IMR-90 (cell line): ENCODE data around the gene SLC19A1. TPM values are rescaled to one million over a fixed set of nuclear protein-coding genes. Genes with fewer than 3 reads are reported as not detected.

Source experiments
- ATAC-seq: fragments of 200-7000 bp; cut with Tn5 transposase; 2 replicates; pipeline ENCODE4 v1.9.1; 2020; ENCODE audit warnings: low read depth, mild to moderate bottlenecking, moderate library complexity
- BruUV-seq: library from RNA; stranded (reverse); fragments of 400-500 nt; replicated peaks from 2 replicates; lab custom pipeline; 2021; lab: Mats Ljungman, UMichigan
- CTCF ChIA-PET: fragments of 300-600 bp; formaldehyde crosslinking; extraction: SDS; loops from one replicate; lab custom pipeline; 2021; ENCODE audit warnings: antibody characterized with exemption; lab: Yijun Ruan, JAX
- POLR2A ChIA-PET: fragments of 300-600 bp; sonication (Branson Sonifier 250); formaldehyde crosslinking; loops from one replicate; lab custom pipeline; 2022; ENCODE audit warnings: antibody characterized with exemption; ENCODE audit not compliant: unreplicated experiment; lab: Charles Lee
- DNase-seq: peaks from one replicate; pipeline ENCODE4 v3.0.0; 2013
- H2AFZ ChIP-seq: replicated peaks from 2 replicates; pipeline ENCODE3; 2013; ENCODE audit warnings: low read length, mild to moderate bottlenecking; ENCODE audit not compliant: poor library complexity
- H2AK5ac ChIP-seq: 2 replicates; pipeline ENCODE4 v1.6.1; 2013; ENCODE audit warnings: low read depth, low read length, inconsistent platforms
- H2AK9ac ChIP-seq: replicated peaks from 2 replicates; pipeline ENCODE3; 2013; ENCODE audit warnings: mild to moderate bottlenecking, low read depth, low read length, moderate library complexity; ENCODE audit not compliant: poor library complexity
- H2BK120ac ChIP-seq: 2 replicates; pipeline ENCODE4 v1.6.1; 2013; ENCODE audit warnings: low read depth, low read length, inconsistent platforms
- H2BK15ac ChIP-seq: 3 replicates; pipeline ENCODE4 v1.6.1; 2013; ENCODE audit warnings: low read depth, low read length, inconsistent platforms
- H2BK20ac ChIP-seq: 2 replicates; pipeline ENCODE4 v1.6.1; 2013; ENCODE audit warnings: low read depth, mild to moderate bottlenecking, inconsistent platforms, low read length, moderate library complexity
- H2BK5ac ChIP-seq: 2 replicates; pipeline ENCODE4 v1.6.1; 2013; ENCODE audit warnings: mild to moderate bottlenecking, low read depth, low read length, inconsistent platforms; ENCODE audit not compliant: poor library complexity, severe bottlenecking
- H3K14ac ChIP-seq: replicated peaks from 2 replicates; pipeline ENCODE4 v1.6.1; 2013; ENCODE audit warnings: low read depth, low read length, inconsistent platforms
- H3K18ac ChIP-seq: 2 replicates; pipeline ENCODE4 v1.6.1; 2013; ENCODE audit warnings: low read depth, low read length, control low read depth
- H3K23ac ChIP-seq: 2 replicates; pipeline ENCODE4 v1.6.1; 2013; ENCODE audit warnings: low read depth, low read length, inconsistent platforms
- H3K27ac ChIP-seq: 2 replicates; pipeline ENCODE4 v1.5.1; 2013; ENCODE audit warnings: mild to moderate bottlenecking, control low read depth, low read length; ENCODE audit not compliant: insufficient read depth
- H3K27me3 ChIP-seq: 2 replicates; pipeline ENCODE4 v1.6.1; 2013; ENCODE audit warnings: low read length; ENCODE audit not compliant: control insufficient read depth, insufficient read depth
- H3K36me3 ChIP-seq: 2 replicates; pipeline ENCODE4 v1.6.1; 2013; ENCODE audit warnings: low read length, mixed read lengths; ENCODE audit not compliant: control insufficient read depth, insufficient read depth
- H3K4ac ChIP-seq: 2 replicates; pipeline ENCODE4 v1.6.1; 2013; ENCODE audit warnings: low read depth, low read length, inconsistent platforms
- H3K4me1 ChIP-seq: 2 replicates; pipeline ENCODE4 v1.6.1; 2013; ENCODE audit warnings: low read length, mixed read lengths; ENCODE audit not compliant: control insufficient read depth, insufficient read depth
- H3K4me2 ChIP-seq: 2 replicates; pipeline ENCODE4 v1.6.1; 2013; ENCODE audit warnings: low read depth, mild to moderate bottlenecking, control low read depth, low read length, moderate library complexity
- H3K4me3 ChIP-seq: 2 replicates; pipeline ENCODE4 v1.5.1; 2013; ENCODE audit warnings: low read depth, mild to moderate bottlenecking, control low read depth, low read length, moderate library complexity; ENCODE audit not compliant: insufficient read depth
- H3K56ac ChIP-seq: 2 replicates; pipeline ENCODE4 v1.6.1; 2013; ENCODE audit warnings: low read length, inconsistent platforms; ENCODE audit not compliant: insufficient read depth; ENCODE audit errors: extremely low read depth
- H3K79me1 ChIP-seq, 2 experiments: 2 replicates each; pipeline ENCODE4 v1.6.1; 2013; ENCODE audit warnings: low read length in 2 of 2, inconsistent platforms in 1 of 2, low read depth in 1 of 2
- H3K9ac ChIP-seq: 2 replicates; pipeline ENCODE4 v1.6.1; 2013; ENCODE audit warnings: low read depth, low read length, control low read depth
- H3K9me1 ChIP-seq: 2 replicates; pipeline ENCODE4 v1.6.1; 2013; ENCODE audit warnings: low read length, inconsistent platforms; ENCODE audit not compliant: insufficient read depth
- H3K9me3 ChIP-seq: 2 replicates; pipeline ENCODE4 v1.6.1; 2013; ENCODE audit warnings: low read length; ENCODE audit not compliant: control insufficient read depth, insufficient read depth
- H4K20me1 ChIP-seq: 2 replicates; pipeline ENCODE4 v1.6.1; 2013; ENCODE audit warnings: low read length, inconsistent platforms; ENCODE audit not compliant: insufficient read depth
- H4K5ac ChIP-seq: 2 replicates; pipeline ENCODE4 v1.6.1; 2013; ENCODE audit warnings: mild to moderate bottlenecking, low read depth, low read length, control low read depth
- H4K8ac ChIP-seq, 2 experiments: 2 replicates each; pipeline ENCODE4 v1.6.1; 2013; ENCODE audit warnings: low read depth in 2 of 2, low read length in 2 of 2, control low read depth in 1 of 2, inconsistent platforms in 1 of 2
- H4K91ac ChIP-seq: 2 replicates; pipeline ENCODE4 v1.6.1; 2013; ENCODE audit warnings: low read depth, low read length, inconsistent platforms; ENCODE audit not compliant: insufficient read depth
- BHLHE40 ChIP-seq: fragments of 150-350 bp; IDR thresholded peaks from 2 replicates; pipeline ENCODE4 v1.6.1; 2016; ENCODE audit warnings: mild to moderate bottlenecking, low read depth, low read length
- CEBPB ChIP-seq: IDR thresholded peaks from 2 replicates; pipeline ENCODE4 v1.6.1; 2012; ENCODE audit warnings: low read depth, low read length, improper control_type of control experiment
- CHD1 ChIP-seq: IDR thresholded peaks from 2 replicates; pipeline ENCODE4 v1.6.1; 2012; ENCODE audit warnings: low read depth, low read length, improper control_type of control experiment
- FOS ChIP-seq: fragments of 150-350 bp; IDR thresholded peaks from 2 replicates; pipeline ENCODE4 v1.6.1; 2016; ENCODE audit warnings: low read depth, low read length
- MAFK ChIP-seq: IDR thresholded peaks from 2 replicates; pipeline ENCODE4 v1.6.1; 2012; ENCODE audit warnings: low read depth, low read length, improper control_type of control experiment
- MXI1 ChIP-seq: IDR thresholded peaks from 2 replicates; pipeline ENCODE4 v1.6.1; 2012; ENCODE audit warnings: low read depth, mild to moderate bottlenecking, low read length, moderate library complexity, borderline replicate concordance
- POLR2A ChIP-seq: IDR thresholded peaks from 2 replicates; pipeline ENCODE4 v1.6.1; 2012; ENCODE audit warnings: mild to moderate bottlenecking, low read depth, low read length
- RAD21 ChIP-seq: IDR thresholded peaks from 2 replicates; pipeline ENCODE4 v1.6.1; 2012; ENCODE audit warnings: low read length, improper control_type of control experiment
- RCOR1 ChIP-seq: IDR thresholded peaks from 2 replicates; pipeline ENCODE4 v1.6.1; 2012; ENCODE audit warnings: mild to moderate bottlenecking, low read length, improper control_type of control experiment; ENCODE audit not compliant: insufficient replicate concordance
- RFX5 ChIP-seq: IDR thresholded peaks from 2 replicates; pipeline ENCODE4 v1.8.0; 2012; ENCODE audit warnings: low read depth, mild to moderate bottlenecking, low read length, moderate library complexity
- SMC3 ChIP-seq: fragments of 150-350 bp; IDR thresholded peaks from 2 replicates; pipeline ENCODE4 v1.6.1; 2016; ENCODE audit warnings: low read depth, mild to moderate bottlenecking, antibody characterized with exemption, low read length, moderate library complexity
- WGBS, 2 experiments: methylation state at CpG; one replicate each; pipeline versions ENCODE4 v1.1.5 to v1.1.7; 2013; ENCODE audit warnings: missing lambda C conversion rate in 2 of 2; ENCODE audit not compliant: insufficient read length in 1 of 2; ENCODE audit errors: extremely low coverage in 2 of 2; 5-methylcytosine and 5-hydroxymethylcytosine counted together
- dilution Hi-C: fragments of 300-500 bp; cut with HindIII; formaldehyde crosslinking; loops from one replicate; pipeline ENCODE4 v1.14.3; 2018; ENCODE audit warnings: low sequenced_read_pairs; ENCODE audit not compliant: unreplicated experiment
- in situ Hi-C: fragments of 300-500 bp; cut with MboI; formaldehyde crosslinking; loops from 3 replicates; pipeline ENCODE4 v1.14.3; 2019; ENCODE audit warnings: low sequenced_read_pairs, inconsistent platforms, mixed read lengths
- intact Hi-C: fragments of 100-400 bp; cut with micrococcal nuclease; formaldehyde crosslinking; loops from 2 replicates; pipeline ENCODE4 v1.10.0; 2022
- polyA plus RNA-seq, 3 experiments: library from polyadenylated mRNA; depleted of rRNA; stranded (reverse); fragments of >200 nt; gene quantifications; 2 replicates each; pipeline ENCODE4 v1.2.3, GENCODE V29; 2012; ENCODE audit warnings: low replicate concordance in 1 of 3
- total RNA-seq: library from RNA; depleted of rRNA; stranded (reverse); fragments of >200 nt; gene quantifications from 2 replicates; pipeline ENCODE4 v1.2.3, GENCODE V29; 2012

The SLC19A1 gene
- total and polyA plus RNA-seq, 2 of the 4 experiments (the other 2 are of a cell fraction) = 2.2 to 16.2 TPM

GRCh38 chr21:45506241-45506817, 35.9 kb downstream of the SLC19A1 start:
- ChIA-PET POLR2A (no interaction called here), CTCF (no interaction called here)
- dilution Hi-C loops = no loop called here
- Histone ChIP-seq H3K14ac (no peak overlapping the region), H4K8ac (no peak overlapping the region), H3K9me3 (no peaks in the 10 kb centered on the region), H3K4ac (no peak overlapping the region), H3K23ac (no peak overlapping the region), H3K36me3 (peaks cover 43% of the 10 kb centered on the region), H2BK20ac (no peak overlapping the region), H3K56ac (no peak overlapping the region), H4K91ac (no peak overlapping the region), H2AK9ac (no peak overlapping the region), H3K27ac (no peak overlapping the region), H2BK15ac (no peak overlapping the region), H3K18ac (no peak overlapping the region), H3K4me3 (no peak overlapping the region), H3K9ac (no peak overlapping the region), H2BK120ac (no peak overlapping the region), H2AFZ (peak overlapping the region; percentile 21), H2AK5ac (no peak overlapping the region), H3K27me3 (no peaks in the 10 kb centered on the region), H4K5ac (no peak overlapping the region), H2BK5ac (no peak overlapping the region), H3K9me1 (peaks cover 7% of the 10 kb centered on the region; the same call in 1 of the 2 replicates), H4K20me1 (no peaks in the 10 kb centered on the region; the same call in 1 of the 2 replicates), H3K4me1 (no peaks in the 10 kb centered on the region), H3K79me1 (no peaks in the 10 kb centered on the region), H3K4me2 (no peak overlapping the region)
- in situ Hi-C loops = no loop called here
- no peak for TF ChIP-seq BHLHE40
- TF ChIP-seq RCOR1 = no peak
- no peak for TF ChIP-seq CHD1
- TF ChIP-seq CEBPB = no peak
- TF ChIP-seq RFX5 = no peak
- TF ChIP-seq MXI1 = no peak
- TF ChIP-seq FOS = no peak
- TF ChIP-seq MAFK = no peak
- no peak for TF ChIP-seq RAD21
- TF ChIP-seq POLR2A = no peak
- no peak for TF ChIP-seq SMC3
- intact Hi-C loops = no loop called here
- WGBS, 2 experiments = 84% methylated on average over 16 of the region's 22 CpGs; no CpG with 5 or more reads in 1 of the 2 experiments
- DNase-seq (no peak), ATAC-seq (no peak)
- BruUV-seq = no TSS peak
